Bronchial epithelial cell (primary cell): ENCODE results near the gene KLHL25. TPM values are rescaled to one million over a fixed set of nuclear protein-coding genes. Genes with fewer than 3 reads are reported as not detected.

Source experiments
- DNase-seq: peaks from one replicate; pipeline ENCODE4 v3.0.0-alpha.2; 2010; ENCODE audit warnings: low read depth
- FAIRE-seq: peaks from 2 replicates; lab custom pipeline; 2011; peaks lifted over from hg19 to GRCh38; lab: Jason Lieb, UNC
- H3K27me3 ChIP-seq: 2 replicates; pipeline ENCODE4 v1.5.1; 2011; ENCODE audit warnings: low read length; ENCODE audit not compliant: control insufficient read depth, insufficient read depth
- H3K36me3 ChIP-seq: 2 replicates; pipeline ENCODE4 v1.5.1; 2011; ENCODE audit warnings: low read length; ENCODE audit not compliant: control insufficient read depth, insufficient read depth
- H3K4me3 ChIP-seq: 2 replicates; pipeline ENCODE4 v1.5.1; 2011; ENCODE audit warnings: mild to moderate bottlenecking, low read depth, low read length, control low read depth
- total RNA-seq: library from RNA; depleted of rRNA; stranded (reverse); fragments of >200 nt; gene quantifications from 2 replicates; pipeline ENCODE4 v1.2.1, GENCODE V29; 2014
- TF ChIP-seq, protein P1 (sequence below): IDR thresholded peaks from 2 replicates; pipeline ENCODE4 v1.5.1; 2011; ENCODE audit warnings: mild to moderate bottlenecking, moderate library complexity, low read length, control low read depth, inconsistent platforms; ENCODE audit not compliant: insufficient read depth, severe bottlenecking

Gene KLHL25
- total RNA-seq, 1 donor from 2014 or later: 4.7 TPM

DNA sequence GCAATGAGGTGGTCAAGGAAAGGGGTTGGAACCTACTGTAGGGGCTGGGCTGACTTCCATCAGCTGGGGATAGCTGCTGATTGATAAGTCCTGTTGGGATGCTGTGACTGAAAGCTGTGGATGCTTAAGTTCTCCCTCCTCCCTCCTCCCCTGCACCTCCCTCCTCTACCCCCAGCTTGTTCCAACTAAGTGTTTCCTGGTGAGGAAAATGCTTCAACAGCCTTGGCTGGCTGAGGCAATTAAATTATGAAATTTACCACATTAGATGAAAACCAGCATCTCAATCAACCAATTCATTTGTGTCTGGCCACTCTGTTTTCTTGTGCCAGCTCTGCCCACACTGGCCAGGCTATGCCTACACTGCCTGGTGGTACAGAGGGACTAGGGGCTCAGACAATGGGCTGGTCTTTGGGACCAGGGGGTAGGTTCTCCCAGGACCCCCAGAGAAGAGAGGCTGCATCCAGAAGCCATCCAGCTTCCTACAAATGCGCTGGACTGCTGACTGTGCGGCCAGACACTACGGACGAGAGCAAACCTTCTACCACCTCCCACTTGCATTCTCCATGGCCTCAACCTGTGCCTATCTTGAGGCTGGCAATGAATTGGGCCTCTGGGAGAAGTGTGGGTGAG is 2.5 kb downstream of the KLHL25 start:
- Histone ChIP-seq H3K27me3 (no peaks in the 10 kb centered on the region), H3K36me3 (no peaks in the 10 kb centered on the region), H3K4me3 (no peak overlapping the region)
- TF ChIP-seq, protein P1, sequence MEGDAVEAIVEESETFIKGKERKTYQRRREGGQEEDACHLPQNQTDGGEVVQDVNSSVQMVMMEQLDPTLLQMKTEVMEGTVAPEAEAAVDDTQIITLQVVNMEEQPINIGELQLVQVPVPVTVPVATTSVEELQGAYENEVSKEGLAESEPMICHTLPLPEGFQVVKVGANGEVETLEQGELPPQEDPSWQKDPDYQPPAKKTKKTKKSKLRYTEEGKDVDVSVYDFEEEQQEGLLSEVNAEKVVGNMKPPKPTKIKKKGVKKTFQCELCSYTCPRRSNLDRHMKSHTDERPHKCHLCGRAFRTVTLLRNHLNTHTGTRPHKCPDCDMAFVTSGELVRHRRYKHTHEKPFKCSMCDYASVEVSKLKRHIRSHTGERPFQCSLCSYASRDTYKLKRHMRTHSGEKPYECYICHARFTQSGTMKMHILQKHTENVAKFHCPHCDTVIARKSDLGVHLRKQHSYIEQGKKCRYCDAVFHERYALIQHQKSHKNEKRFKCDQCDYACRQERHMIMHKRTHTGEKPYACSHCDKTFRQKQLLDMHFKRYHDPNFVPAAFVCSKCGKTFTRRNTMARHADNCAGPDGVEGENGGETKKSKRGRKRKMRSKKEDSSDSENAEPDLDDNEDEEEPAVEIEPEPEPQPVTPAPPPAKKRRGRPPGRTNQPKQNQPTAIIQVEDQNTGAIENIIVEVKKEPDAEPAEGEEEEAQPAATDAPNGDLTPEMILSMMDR: no peak
- DNase-seq (no peak), FAIRE-seq (peak; percentile 77)

GRCh38 chr15:85789496-85789875 is 5.2 kb downstream of the KLHL25 start:
- Histone ChIP-seq H3K36me3 (no peaks in the 10 kb centered on the region), H3K27me3 (no peaks in the 10 kb centered on the region), H3K4me3 (no peak overlapping the region)
- FAIRE-seq: no peak
- TF ChIP-seq, protein P1: no peak
- DNase-seq: no peak

DNA sequence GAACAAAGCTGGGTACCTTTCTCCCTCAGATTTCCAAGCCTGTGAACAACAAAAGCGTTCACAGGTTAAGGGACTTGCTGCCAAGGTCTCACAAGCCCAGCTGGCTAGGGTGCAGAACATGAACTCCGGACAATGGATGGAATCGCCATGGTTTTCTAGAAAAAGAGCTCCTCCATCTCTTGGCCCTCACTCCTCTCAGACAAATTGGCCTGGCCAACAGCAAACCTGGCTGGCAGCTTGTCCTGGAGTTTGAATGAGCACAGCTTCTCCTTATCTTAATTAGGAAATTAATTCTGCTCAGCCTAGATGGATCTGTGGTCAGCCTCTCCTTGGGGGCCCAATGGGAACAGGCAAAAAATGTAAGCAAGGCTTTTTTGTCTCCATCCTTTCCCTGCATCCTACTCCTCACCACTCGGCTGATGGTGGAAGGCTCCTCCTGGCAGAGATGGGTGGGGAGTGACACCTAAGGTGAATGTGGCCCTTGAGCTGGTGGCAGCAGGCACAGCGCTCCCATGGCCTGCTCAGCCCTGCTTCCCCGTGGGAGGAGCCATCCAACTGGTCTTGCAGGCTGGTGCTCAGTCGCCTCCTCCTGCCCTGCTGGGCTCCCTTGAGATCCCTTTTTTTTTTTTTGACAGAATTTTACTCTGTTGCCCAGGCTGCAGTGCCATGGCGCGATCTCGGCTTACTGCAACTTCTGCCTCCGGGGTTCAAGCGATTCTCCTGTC is 5.8 kb downstream of the KLHL25 start:
- TF ChIP-seq, protein P1: no peak
- peak; percentile 50 for DNase-seq

GRCh38 chr15:85786781-85787114 is 8.0 kb downstream of the KLHL25 start:
- FAIRE-seq (no peak), DNase-seq (no peak)
- TF ChIP-seq, protein P1: no peak
- no peaks in the 10 kb centered on the region for H3K27me3 ChIP-seq
- no peak overlapping the region for H3K4me3 ChIP-seq
- H3K36me3 ChIP-seq: peaks cover 2% of the 10 kb centered on the region

More for the DNA sequence above, 5.8 kb downstream of the KLHL25 start:
- no peak for FAIRE-seq
- Histone ChIP-seq H3K4me3 (no peak overlapping the region), H3K27me3 (no peaks in the 10 kb centered on the region), H3K36me3 (no peaks in the 10 kb centered on the region)

DNA sequence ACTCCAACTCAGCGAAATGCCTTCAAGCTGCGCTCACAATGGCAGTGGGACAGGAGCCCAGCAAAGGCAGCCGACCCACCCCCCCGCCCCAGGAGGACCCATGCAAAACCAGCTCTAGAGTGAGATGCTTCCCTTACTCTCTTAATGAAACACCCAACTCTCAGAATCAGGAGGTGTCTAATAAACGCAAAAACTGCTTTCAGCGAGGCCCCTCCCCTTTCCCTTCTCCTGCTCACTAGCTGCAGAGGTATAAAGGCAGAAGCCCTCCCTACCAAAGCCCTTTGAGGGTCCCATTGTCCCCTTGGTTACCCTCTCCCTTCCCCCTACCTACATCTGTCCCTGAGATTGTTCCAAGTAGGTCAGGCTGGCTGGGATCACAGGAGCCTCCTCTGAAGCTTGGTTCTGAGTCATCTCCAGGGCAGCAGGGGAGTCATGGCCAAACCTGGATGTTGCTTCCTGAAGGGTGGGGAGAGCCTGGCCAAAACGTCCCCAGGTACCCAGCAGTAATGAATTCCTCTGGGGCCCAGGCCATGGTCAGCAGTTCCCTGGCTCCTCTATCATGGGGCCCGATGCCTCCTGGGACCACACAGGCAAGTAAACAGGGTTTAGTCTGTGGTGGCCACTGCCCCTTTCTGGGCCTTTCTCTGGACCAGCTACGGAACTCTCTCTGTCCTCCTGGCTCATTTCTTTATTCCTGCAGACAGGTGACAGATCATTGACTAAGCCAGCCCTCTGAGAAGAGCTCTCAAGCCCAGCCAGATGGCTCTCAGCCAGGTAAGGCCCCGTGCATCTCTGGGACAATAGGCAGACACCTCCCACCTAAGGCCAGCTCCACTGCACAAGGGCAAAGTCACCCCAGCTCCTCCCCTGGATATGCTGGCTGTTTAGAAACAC is 8.6 kb downstream of the KLHL25 start:
- FAIRE-seq: no peak
- Histone ChIP-seq H3K36me3 (peaks cover 2% of the 10 kb centered on the region), H3K27me3 (no peaks in the 10 kb centered on the region), H3K4me3 (no peak overlapping the region)
- TF ChIP-seq, protein P1: no peak
- peak; percentile 78 for DNase-seq
